Measurements from ENCODE around the gene UCK2.
A peak's percentile ranks its signal among the peaks of the same experiment; 100 is the strongest.

- TF ChIP-seq CTCF (IDR thresholded peaks at IDR 0.05; ENCODE audit: insufficient read depth, low read length) (peak; percentile 44), GABPA (IDR thresholded peaks at IDR 0.05; ENCODE audit: low read depth) (no peak; the same call in 1 of the 2 replicates), POLR2AphosphoS5 (IDR thresholded peaks at IDR 0.05; ENCODE audit: low read depth) (peak; percentile 95)
These were observed 44.1 kb downstream of the UCK2 start for GRCh38 chr1:165871311-165872067.
